ENCODE results near the gene MACROD2.

Gene MACROD2

DNA sequence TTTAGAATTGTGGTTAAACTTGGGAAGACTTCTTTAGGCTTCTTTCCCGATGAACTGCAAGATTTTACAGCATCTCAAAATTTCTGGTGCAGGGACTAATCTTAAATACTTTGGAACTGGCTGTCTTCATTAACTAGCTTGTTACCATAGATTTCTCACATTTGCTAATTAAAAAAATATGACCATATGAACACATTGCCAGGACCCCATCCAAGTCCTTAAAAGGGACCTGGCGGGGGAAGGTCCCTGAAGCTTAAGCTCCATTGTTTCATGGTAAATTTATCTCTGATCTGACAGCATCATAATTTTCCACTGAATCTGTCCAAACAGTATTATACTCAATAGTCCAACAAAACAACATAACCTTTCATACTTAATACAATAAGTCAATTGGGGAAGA, 859.9 kb downstream of the MACROD2 start:
- no peaks in the 10 kb centered on the region for H3K36me3 ChIP-seq (ENCODE audit: control insufficient read depth in 2 of 2, insufficient read depth in 1 of 2, low read length in 2 of 2)
- ChIA-PET CTCF (interaction anchor here (0.6 to 1.2 kb wide), 2 partner anchors 54 to 518 kb away, joined by 3 to 4 read pairs; partner anchors contain the start of gene FLRT3), POLR2A (no interaction called here)
- H3K4me1 ChIP-seq (ENCODE audit: control insufficient read depth, insufficient read depth, low read length): peaks cover 5% of the 10 kb centered on the region; the same call in 1 of the 2 replicates
- no peaks in the 10 kb centered on the region for H3K9me3 ChIP-seq (ENCODE audit: control insufficient read depth, insufficient read depth, low read depth, low read length)
- TF ChIP-seq ZEB2 (tag by site-specific recombination; IDR thresholded peaks at IDR 0.05) (no peak), SETDB1 (IDR thresholded peaks at IDR 0.05; ENCODE audit: insufficient read length, low read length) (no peak), ZNF529 (tag by site-specific recombination; IDR thresholded peaks at IDR 0.05; ENCODE audit: insufficient replicate concordance) (no peak), ZBTB48 (tag by site-specific recombination; IDR thresholded peaks at IDR 0.05) (no peak), ZNF23 (tag by site-specific recombination; IDR thresholded peaks at IDR 0.05; ENCODE audit: borderline replicate concordance) (no peak), ZNF747 (tag by site-specific recombination; IDR thresholded peaks at IDR 0.05) (no peak), ZNF544 (tag by site-specific recombination; IDR thresholded peaks at IDR 0.05) (no peak), ZNF555 (tag by site-specific recombination; conservative IDR thresholded peaks at IDR 0.05) (no peak), SP7 (tag by site-specific recombination; IDR thresholded peaks at IDR 0.05) (no peak), ZNF2 (tag by site-specific recombination; IDR thresholded peaks at IDR 0.05) (no peak), ZNF707 (tag by site-specific recombination; IDR thresholded peaks at IDR 0.05) (no peak), ZNF157 (tag by site-specific recombination; IDR thresholded peaks at IDR 0.05) (no peak)
- TF ChIP-seq, protein P1, sequence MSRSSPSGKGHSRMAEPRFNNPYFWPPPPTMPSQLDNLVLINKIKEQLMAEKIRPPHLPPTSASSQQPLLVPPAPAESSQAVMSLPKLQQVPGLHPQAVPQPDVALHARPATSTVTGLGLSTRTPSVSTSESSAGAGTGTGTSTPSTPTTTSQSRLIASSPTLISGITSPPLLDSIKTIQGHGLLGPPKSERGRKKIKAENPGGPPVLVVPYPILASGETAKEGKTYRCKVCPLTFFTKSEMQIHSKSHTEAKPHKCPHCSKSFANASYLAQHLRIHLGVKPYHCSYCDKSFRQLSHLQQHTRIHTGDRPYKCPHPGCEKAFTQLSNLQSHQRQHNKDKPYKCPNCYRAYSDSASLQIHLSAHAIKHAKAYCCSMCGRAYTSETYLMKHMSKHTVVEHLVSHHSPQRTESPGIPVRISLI (tag by site-specific recombination; IDR thresholded peaks at IDR 0.05): no peak
- TF ChIP-seq, protein P2, sequence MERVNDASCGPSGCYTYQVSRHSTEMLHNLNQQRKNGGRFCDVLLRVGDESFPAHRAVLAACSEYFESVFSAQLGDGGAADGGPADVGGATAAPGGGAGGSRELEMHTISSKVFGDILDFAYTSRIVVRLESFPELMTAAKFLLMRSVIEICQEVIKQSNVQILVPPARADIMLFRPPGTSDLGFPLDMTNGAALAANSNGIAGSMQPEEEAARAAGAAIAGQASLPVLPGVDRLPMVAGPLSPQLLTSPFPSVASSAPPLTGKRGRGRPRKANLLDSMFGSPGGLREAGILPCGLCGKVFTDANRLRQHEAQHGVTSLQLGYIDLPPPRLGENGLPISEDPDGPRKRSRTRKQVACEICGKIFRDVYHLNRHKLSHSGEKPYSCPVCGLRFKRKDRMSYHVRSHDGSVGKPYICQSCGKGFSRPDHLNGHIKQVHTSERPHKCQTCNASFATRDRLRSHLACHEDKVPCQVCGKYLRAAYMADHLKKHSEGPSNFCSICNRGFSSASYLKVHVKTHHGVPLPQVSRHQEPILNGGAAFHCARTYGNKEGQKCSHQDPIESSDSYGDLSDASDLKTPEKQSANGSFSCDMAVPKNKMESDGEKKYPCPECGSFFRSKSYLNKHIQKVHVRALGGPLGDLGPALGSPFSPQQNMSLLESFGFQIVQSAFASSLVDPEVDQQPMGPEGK (tag by site-specific recombination; IDR thresholded peaks at IDR 0.05): no peak
- no peak overlapping the region for H3K27ac ChIP-seq (ENCODE audit: extremely low read depth, low read depth, low read length)
- H3K4me3 ChIP-seq (ENCODE audit: low read depth, low read length): no peak overlapping the region

DNA sequence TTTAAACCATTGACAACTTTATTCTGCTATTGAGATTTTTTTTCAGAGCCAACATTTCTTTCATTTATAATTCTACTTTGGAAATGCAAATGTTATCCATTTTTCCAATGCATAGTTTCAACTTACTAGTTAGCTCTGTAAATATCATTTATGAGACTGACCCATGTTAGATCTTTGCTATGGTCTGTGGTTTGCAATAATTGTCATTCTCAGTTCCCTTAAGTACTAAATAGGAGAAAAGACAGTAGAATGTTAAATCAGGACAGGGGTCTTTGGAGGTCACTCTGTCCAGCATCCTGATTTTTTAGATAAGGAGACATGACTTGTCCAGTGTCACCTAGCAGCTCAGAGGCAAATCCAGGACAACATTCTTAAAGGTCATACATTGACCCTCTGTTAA, 864.3 kb downstream of the MACROD2 start:
- CTCF ChIA-PET: interaction anchor here (0.6 kb wide), 1 partner anchor 39 kb away, joined by 4 read pairs; no protein-coding TSS in a partner anchor
- no peak overlapping the region for H3K4me3 ChIP-seq (ENCODE audit: low read depth, low read length)
- TF ChIP-seq ZNF433 (tag by site-specific recombination; IDR thresholded peaks at IDR 0.05; ENCODE audit: low read depth) (no peak), ZNF76 (tag by site-specific recombination; IDR thresholded peaks at IDR 0.05; ENCODE audit: borderline replicate concordance, low read depth) (no peak), ZNF701 (tag by site-specific recombination; IDR thresholded peaks at IDR 0.05) (no peak), GLIS2 (tag by site-specific recombination; IDR thresholded peaks at IDR 0.05) (no peak), ZNF571 (tag by site-specific recombination; IDR thresholded peaks at IDR 0.05) (no peak), ZSCAN30 (tag by site-specific recombination; IDR thresholded peaks at IDR 0.05) (no peak), ZBTB20 (tag by site-specific recombination; IDR thresholded peaks at IDR 0.05) (no peak), ZNF600 (tag by site-specific recombination; IDR thresholded peaks at IDR 0.05) (no peak), YY2 (tag by site-specific recombination; IDR thresholded peaks at IDR 0.05) (no peak), ZNF24 (tag by site-specific recombination; IDR thresholded peaks at IDR 0.05) (no peak)
- TF ChIP-seq, protein P3, sequence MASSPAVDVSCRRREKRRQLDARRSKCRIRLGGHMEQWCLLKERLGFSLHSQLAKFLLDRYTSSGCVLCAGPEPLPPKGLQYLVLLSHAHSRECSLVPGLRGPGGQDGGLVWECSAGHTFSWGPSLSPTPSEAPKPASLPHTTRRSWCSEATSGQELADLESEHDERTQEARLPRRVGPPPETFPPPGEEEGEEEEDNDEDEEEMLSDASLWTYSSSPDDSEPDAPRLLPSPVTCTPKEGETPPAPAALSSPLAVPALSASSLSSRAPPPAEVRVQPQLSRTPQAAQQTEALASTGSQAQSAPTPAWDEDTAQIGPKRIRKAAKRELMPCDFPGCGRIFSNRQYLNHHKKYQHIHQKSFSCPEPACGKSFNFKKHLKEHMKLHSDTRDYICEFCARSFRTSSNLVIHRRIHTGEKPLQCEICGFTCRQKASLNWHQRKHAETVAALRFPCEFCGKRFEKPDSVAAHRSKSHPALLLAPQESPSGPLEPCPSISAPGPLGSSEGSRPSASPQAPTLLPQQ (tag by site-specific recombination; IDR thresholded peaks at IDR 0.05): no peak
- TF ChIP-seq, protein P4, sequence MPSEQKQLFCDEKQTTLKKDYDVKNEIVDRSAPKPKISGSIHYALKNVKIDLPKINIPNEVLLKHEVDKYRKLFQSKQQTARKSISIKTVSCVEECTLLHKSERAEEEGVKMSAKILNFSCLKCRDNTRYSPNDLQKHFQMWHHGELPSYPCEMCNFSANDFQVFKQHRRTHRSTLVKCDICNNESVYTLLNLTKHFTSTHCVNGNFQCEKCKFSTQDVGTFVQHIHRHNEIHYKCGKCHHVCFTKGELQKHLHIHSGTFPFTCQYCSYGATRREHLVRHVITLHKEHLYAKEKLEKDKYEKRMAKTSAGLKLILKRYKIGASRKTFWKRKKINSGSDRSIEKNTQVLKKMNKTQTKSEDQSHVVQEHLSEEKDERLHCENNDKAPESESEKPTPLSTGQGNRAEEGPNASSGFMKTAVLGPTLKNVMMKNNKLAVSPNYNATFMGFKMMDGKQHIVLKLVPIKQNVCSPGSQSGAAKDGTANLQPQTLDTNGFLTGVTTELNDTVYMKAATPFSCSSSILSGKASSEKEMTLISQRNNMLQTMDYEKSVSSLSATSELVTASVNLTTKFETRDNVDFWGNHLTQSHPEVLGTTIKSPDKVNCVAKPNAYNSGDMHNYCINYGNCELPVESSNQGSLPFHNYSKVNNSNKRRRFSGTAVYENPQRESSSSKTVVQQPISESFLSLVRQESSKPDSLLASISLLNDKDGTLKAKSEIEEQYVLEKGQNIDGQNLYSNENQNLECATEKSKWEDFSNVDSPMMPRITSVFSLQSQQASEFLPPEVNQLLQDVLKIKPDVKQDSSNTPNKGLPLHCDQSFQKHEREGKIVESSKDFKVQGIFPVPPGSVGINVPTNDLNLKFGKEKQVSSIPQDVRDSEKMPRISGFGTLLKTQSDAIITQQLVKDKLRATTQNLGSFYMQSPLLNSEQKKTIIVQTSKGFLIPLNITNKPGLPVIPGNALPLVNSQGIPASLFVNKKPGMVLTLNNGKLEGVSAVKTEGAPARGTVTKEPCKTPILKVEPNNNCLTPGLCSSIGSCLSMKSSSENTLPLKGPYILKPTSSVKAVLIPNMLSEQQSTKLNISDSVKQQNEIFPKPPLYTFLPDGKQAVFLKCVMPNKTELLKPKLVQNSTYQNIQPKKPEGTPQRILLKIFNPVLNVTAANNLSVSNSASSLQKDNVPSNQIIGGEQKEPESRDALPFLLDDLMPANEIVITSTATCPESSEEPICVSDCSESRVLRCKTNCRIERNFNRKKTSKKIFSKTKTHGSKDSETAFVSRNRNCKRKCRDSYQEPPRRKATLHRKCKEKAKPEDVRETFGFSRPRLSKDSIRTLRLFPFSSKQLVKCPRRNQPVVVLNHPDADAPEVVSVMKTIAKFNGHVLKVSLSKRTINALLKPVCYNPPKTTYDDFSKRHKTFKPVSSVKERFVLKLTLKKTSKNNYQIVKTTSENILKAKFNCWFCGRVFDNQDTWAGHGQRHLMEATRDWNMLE (tag by site-specific recombination; conservative IDR thresholded peaks at IDR 0.05; ENCODE audit: low read depth): no peak
- TF ChIP-seq, protein P5, sequence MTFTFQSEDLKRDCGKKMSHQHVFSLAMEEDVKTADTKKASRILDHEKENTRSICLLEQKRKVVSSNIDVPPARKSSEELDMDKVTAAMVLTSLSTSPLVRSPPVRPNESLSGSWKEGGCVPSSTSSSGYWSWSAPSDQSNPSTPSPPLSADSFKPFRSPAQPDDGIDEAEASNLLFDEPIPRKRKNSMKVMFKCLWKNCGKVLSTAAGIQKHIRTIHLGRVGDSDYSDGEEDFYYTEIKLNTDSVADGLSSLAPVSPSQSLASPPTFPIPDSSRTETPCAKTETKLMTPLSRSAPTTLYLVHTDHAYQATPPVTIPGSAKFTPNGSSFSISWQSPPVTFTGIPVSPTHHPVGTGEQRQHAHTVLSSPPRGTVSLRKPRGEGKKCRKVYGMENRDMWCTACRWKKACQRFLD (tag by site-specific recombination; IDR thresholded peaks at IDR 0.05): no peak
- H3K4me1 ChIP-seq (ENCODE audit: control insufficient read depth, insufficient read depth, low read length): peaks cover 12% of the 10 kb centered on the region
- no peaks in the 10 kb centered on the region for H3K36me3 ChIP-seq (ENCODE audit: control insufficient read depth in 2 of 2, insufficient read depth in 1 of 2, low read length in 2 of 2)
- no peaks in the 10 kb centered on the region for H3K9me3 ChIP-seq (ENCODE audit: control insufficient read depth, insufficient read depth, low read depth, low read length)
- H3K27ac ChIP-seq (ENCODE audit: extremely low read depth, low read depth, low read length): no peak overlapping the region
- POLR2A ChIA-PET: no interaction called here
